ENCODE measurements around the gene IGF2.

Gene IGF2

GRCh38 chr11:2098691-2099515 is 40.3 kb downstream of the IGF2 start:
- H3K27me3 ChIP-seq (ENCODE audit: control insufficient read depth, insufficient read depth, low read length) = no peaks in the 10 kb centered on the region
- no peaks in the 10 kb centered on the region for H3K9me3 ChIP-seq (ENCODE audit: control insufficient read depth, low read length)
- no peaks in the 10 kb centered on the region for H3K36me3 ChIP-seq (ENCODE audit: control insufficient read depth, insufficient read depth, low read length)
- H3K4me1 ChIP-seq (ENCODE audit: control insufficient read depth, insufficient read depth, low read length) = peaks cover 52% of the 10 kb centered on the region
- H3K4me3 ChIP-seq (ENCODE audit: low read length) = no peak overlapping the region
- peak overlapping the region; percentile 22 for H3K9ac ChIP-seq (ENCODE audit: low read length)

- Histone ChIP-seq H3K9me3 (ENCODE audit: control insufficient read depth, low read length) (no peaks in the 10 kb centered on the region), H3K4me1 (ENCODE audit: control insufficient read depth, insufficient read depth, low read length) (peaks cover 56% of the 10 kb centered on the region), H3K4me3 (ENCODE audit: low read length) (no peak overlapping the region), H3K27me3 (ENCODE audit: control insufficient read depth, insufficient read depth, low read length) (peaks cover 6% of the 10 kb centered on the region), H3K36me3 (ENCODE audit: control insufficient read depth, insufficient read depth, low read length) (no peaks in the 10 kb centered on the region), H3K9ac (ENCODE audit: low read length) (no peak overlapping the region)
Observed at GRCh38 chr11:2097998-2098690, 41.0 kb downstream of the IGF2 start.

- H3K9ac ChIP-seq (ENCODE audit: low read length) = no peak overlapping the region
- H3K36me3 ChIP-seq (ENCODE audit: control insufficient read depth, insufficient read depth, low read length) = no peaks in the 10 kb centered on the region
- no peak overlapping the region for H3K4me3 ChIP-seq (ENCODE audit: low read length)
- peaks cover 56% of the 10 kb centered on the region for H3K4me1 ChIP-seq (ENCODE audit: control insufficient read depth, insufficient read depth, low read length)
- H3K27me3 ChIP-seq (ENCODE audit: control insufficient read depth, insufficient read depth, low read length) = peaks cover 8% of the 10 kb centered on the region
- no peaks in the 10 kb centered on the region for H3K9me3 ChIP-seq (ENCODE audit: control insufficient read depth, low read length)
Observed at GRCh38 chr11:2097356-2097997, 41.7 kb downstream of the IGF2 start.

GRCh38 chr11:2096919-2097301 is 42.3 kb downstream of the IGF2 start:
- Histone ChIP-seq H3K4me3 (ENCODE audit: low read length) (no peak overlapping the region), H3K36me3 (ENCODE audit: control insufficient read depth, insufficient read depth, low read length) (no peaks in the 10 kb centered on the region), H3K27me3 (ENCODE audit: control insufficient read depth, insufficient read depth, low read length) (peaks cover 8% of the 10 kb centered on the region), H3K9me3 (ENCODE audit: control insufficient read depth, low read length) (no peaks in the 10 kb centered on the region), H3K9ac (ENCODE audit: low read length) (no peak overlapping the region), H3K4me1 (ENCODE audit: control insufficient read depth, insufficient read depth, low read length) (peaks cover 61% of the 10 kb centered on the region)

- no peaks in the 10 kb centered on the region for H3K36me3 ChIP-seq (ENCODE audit: control insufficient read depth, insufficient read depth, low read length)
- peaks cover 62% of the 10 kb centered on the region for H3K4me1 ChIP-seq (ENCODE audit: control insufficient read depth, insufficient read depth, low read length)
- H3K9me3 ChIP-seq (ENCODE audit: control insufficient read depth, low read length) = no peaks in the 10 kb centered on the region
- no peak overlapping the region for H3K9ac ChIP-seq (ENCODE audit: low read length)
- H3K4me3 ChIP-seq (ENCODE audit: low read length) = no peak overlapping the region
- H3K27me3 ChIP-seq (ENCODE audit: control insufficient read depth, insufficient read depth, low read length) = peaks cover 8% of the 10 kb centered on the region
Observed at GRCh38 chr11:2096011-2096918, 42.9 kb downstream of the IGF2 start.

- H3K27me3 ChIP-seq (ENCODE audit: control insufficient read depth, insufficient read depth, low read length) = peaks cover 8% of the 10 kb centered on the region
- H3K9ac ChIP-seq (ENCODE audit: low read length) = no peak overlapping the region
- no peaks in the 10 kb centered on the region for H3K36me3 ChIP-seq (ENCODE audit: control insufficient read depth, insufficient read depth, low read length)
- no peak overlapping the region for H3K4me3 ChIP-seq (ENCODE audit: low read length)
- H3K9me3 ChIP-seq (ENCODE audit: control insufficient read depth, low read length) = no peaks in the 10 kb centered on the region
- peaks cover 58% of the 10 kb centered on the region for H3K4me1 ChIP-seq (ENCODE audit: control insufficient read depth, insufficient read depth, low read length)
Observed at GRCh38 chr11:2095542-2095941, 43.6 kb downstream of the IGF2 start.

GRCh38 chr11:2095198-2095520 is 44.0 kb downstream of the IGF2 start:
- no peak overlapping the region for H3K9ac ChIP-seq (ENCODE audit: low read length)
- peaks cover 8% of the 10 kb centered on the region for H3K27me3 ChIP-seq (ENCODE audit: control insufficient read depth, insufficient read depth, low read length)
- H3K9me3 ChIP-seq (ENCODE audit: control insufficient read depth, low read length) = no peaks in the 10 kb centered on the region
- H3K36me3 ChIP-seq (ENCODE audit: control insufficient read depth, insufficient read depth, low read length) = no peaks in the 10 kb centered on the region
- H3K4me1 ChIP-seq (ENCODE audit: control insufficient read depth, insufficient read depth, low read length) = peaks cover 54% of the 10 kb centered on the region
- no peak overlapping the region for H3K4me3 ChIP-seq (ENCODE audit: low read length)

- Histone ChIP-seq H3K4me1 (ENCODE audit: control insufficient read depth, insufficient read depth, low read length) (peaks cover 48% of the 10 kb centered on the region), H3K36me3 (ENCODE audit: control insufficient read depth, insufficient read depth, low read length) (no peaks in the 10 kb centered on the region), H3K4me3 (ENCODE audit: low read length) (no peak overlapping the region), H3K9ac (ENCODE audit: low read length) (no peak overlapping the region), H3K27me3 (ENCODE audit: control insufficient read depth, insufficient read depth, low read length) (peaks cover 8% of the 10 kb centered on the region), H3K9me3 (ENCODE audit: control insufficient read depth, low read length) (no peaks in the 10 kb centered on the region)
Observed at GRCh38 chr11:2094354-2095197, 44.6 kb downstream of the IGF2 start.

GRCh38 chr11:2093575-2094353 is 45.4 kb downstream of the IGF2 start:
- Histone ChIP-seq H3K27me3 (ENCODE audit: control insufficient read depth, insufficient read depth, low read length) (peaks cover 8% of the 10 kb centered on the region), H3K36me3 (ENCODE audit: control insufficient read depth, insufficient read depth, low read length) (no peaks in the 10 kb centered on the region), H3K9ac (ENCODE audit: low read length) (no peak overlapping the region), H3K4me3 (ENCODE audit: low read length) (no peak overlapping the region), H3K9me3 (ENCODE audit: control insufficient read depth, low read length) (no peaks in the 10 kb centered on the region), H3K4me1 (ENCODE audit: control insufficient read depth, insufficient read depth, low read length) (peaks cover 40% of the 10 kb centered on the region)

GRCh38 chr11:2092956-2093412 is 46.2 kb downstream of the IGF2 start:
- Histone ChIP-seq H3K4me1 (ENCODE audit: control insufficient read depth, insufficient read depth, low read length) (peaks cover 39% of the 10 kb centered on the region), H3K4me3 (ENCODE audit: low read length) (no peak overlapping the region), H3K36me3 (ENCODE audit: control insufficient read depth, insufficient read depth, low read length) (no peaks in the 10 kb centered on the region), H3K9ac (ENCODE audit: low read length) (no peak overlapping the region), H3K9me3 (ENCODE audit: control insufficient read depth, low read length) (no peaks in the 10 kb centered on the region), H3K27me3 (ENCODE audit: control insufficient read depth, insufficient read depth, low read length) (peaks cover 8% of the 10 kb centered on the region)
